Neural progenitor cell (in vitro differentiated cells): ENCODE measurements around the gene SH3GL3.

ENCODE experiments used
- CTCF ChIP-seq: fragments of 200-600 bp; sonication (generic); IDR thresholded peaks from 2 replicates; pipeline ENCODE4 v1.5.1; 2017; ENCODE audit warnings: antibody characterized with exemption, mild to moderate bottlenecking
- EZH2 ChIP-seq: fragments of 200-600 bp; sonication (generic); IDR thresholded peaks from 2 replicates; pipeline ENCODE4 v1.6.1; 2017; ENCODE audit warnings: antibody characterized with exemption, mild to moderate bottlenecking, moderate library complexity

DNA sequence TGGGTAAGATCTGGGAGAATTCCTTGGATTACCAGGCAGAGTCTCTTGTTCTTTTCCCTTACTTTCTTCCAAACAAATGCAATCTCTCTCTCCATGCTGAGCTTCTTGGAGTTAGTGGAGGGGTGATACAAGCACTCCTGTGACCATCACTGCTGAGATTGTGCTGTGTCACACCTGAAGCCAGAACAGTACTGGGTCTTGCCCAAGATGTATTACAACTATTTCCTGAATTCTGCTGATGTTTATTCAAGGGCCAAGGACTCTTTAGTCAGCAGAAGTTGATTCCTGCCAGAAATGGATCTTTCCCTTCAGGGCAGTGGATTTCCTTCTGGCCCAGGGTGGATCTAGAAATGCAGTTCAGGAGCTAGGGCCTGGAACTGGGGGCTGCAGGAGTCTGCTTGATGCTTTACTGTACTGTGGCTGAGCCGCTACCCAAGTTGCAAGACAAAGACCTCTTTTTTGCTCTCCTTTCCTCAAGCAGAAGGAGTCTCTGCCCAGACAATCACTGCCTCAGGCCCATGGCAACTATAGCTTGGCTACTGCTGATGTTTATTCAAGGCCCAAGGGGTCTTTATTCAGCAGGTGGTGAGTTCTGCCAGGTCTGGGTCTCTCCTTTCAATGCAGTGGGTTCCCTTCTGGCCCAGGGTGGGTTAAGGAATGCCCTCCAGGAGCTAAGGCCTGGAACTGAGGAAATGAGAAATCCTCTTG, 98.8 kb downstream of the SH3GL3 start:
- TF ChIP-seq CTCF (no peak), EZH2 (no peak)
